KMS-11 (cell line): ENCODE measurements around the gene RAB34.
"Not testable (repeated sequence)": the region's sequence is repeated elsewhere in the genome, so short reads cannot be mapped to it uniquely, and the experiment has no call there.

ENCODE experiments used
- H2AFZ ChIP-seq: fragments of 200-600 bp; sonication (generic); 2 replicates; pipeline ENCODE4 v1.6.1; 2016; ENCODE audit warnings: antibody characterized with exemption, mixed run types, low read depth
- H3K27ac ChIP-seq: fragments of 200-600 bp; sonication (generic); 2 replicates; pipeline ENCODE4 v1.6.1; 2016; ENCODE audit warnings: mild to moderate bottlenecking, mixed run types
- H3K27me3 ChIP-seq: fragments of 200-600 bp; sonication (generic); 2 replicates; pipeline ENCODE4 v1.6.1; 2017; ENCODE audit warnings: mild to moderate bottlenecking, low read depth, mixed run types, moderate library complexity; ENCODE audit not compliant: insufficient read depth
- H3K36me3 ChIP-seq: fragments of 200-600 bp; sonication (generic); 2 replicates; pipeline ENCODE4 v1.6.1; 2017; ENCODE audit warnings: mild to moderate bottlenecking, mixed run types; ENCODE audit not compliant: insufficient read depth
- H3K4me1 ChIP-seq: fragments of 200-600 bp; sonication (generic); 2 replicates; pipeline ENCODE4 v1.6.1; 2016; ENCODE audit warnings: mild to moderate bottlenecking, low read depth, mixed run types; ENCODE audit not compliant: poor library complexity, severe bottlenecking
- H3K4me2 ChIP-seq: fragments of 200-600 bp; sonication (generic); 2 replicates; pipeline ENCODE4 v1.7.0; 2016; ENCODE audit warnings: mild to moderate bottlenecking, mixed run types
- H3K4me3 ChIP-seq: fragments of 200-600 bp; sonication (generic); IDR thresholded peaks from 2 replicates; pipeline ENCODE4 v1.6.1; 2017; ENCODE audit warnings: low read depth, low read length, mixed read lengths; ENCODE audit not compliant: insufficient read depth
- H3K79me2 ChIP-seq: fragments of 200-600 bp; sonication (generic); 2 replicates; pipeline ENCODE4 v1.6.1; 2016; ENCODE audit warnings: low read depth, mixed run types; ENCODE audit not compliant: insufficient read depth
- H3K9ac ChIP-seq: fragments of 200-600 bp; sonication (generic); 2 replicates; pipeline ENCODE4 v1.6.1; 2016; ENCODE audit warnings: mild to moderate bottlenecking, mixed run types
- H4K20me1 ChIP-seq: fragments of 200-600 bp; sonication (generic); 2 replicates; pipeline ENCODE4 v1.6.1; 2016; ENCODE audit warnings: mild to moderate bottlenecking, mixed run types; ENCODE audit not compliant: insufficient read depth
- TF ChIP-seq, protein P1 (sequence below): fragments of 200-600 bp; sonication (generic); conservative IDR thresholded peaks from 2 replicates; pipeline ENCODE4 v1.6.1; 2017; ENCODE audit warnings: low read depth, mild to moderate bottlenecking, antibody characterized with exemption, low read length, moderate library complexity, mixed read lengths

RAB34 gene

DNA sequence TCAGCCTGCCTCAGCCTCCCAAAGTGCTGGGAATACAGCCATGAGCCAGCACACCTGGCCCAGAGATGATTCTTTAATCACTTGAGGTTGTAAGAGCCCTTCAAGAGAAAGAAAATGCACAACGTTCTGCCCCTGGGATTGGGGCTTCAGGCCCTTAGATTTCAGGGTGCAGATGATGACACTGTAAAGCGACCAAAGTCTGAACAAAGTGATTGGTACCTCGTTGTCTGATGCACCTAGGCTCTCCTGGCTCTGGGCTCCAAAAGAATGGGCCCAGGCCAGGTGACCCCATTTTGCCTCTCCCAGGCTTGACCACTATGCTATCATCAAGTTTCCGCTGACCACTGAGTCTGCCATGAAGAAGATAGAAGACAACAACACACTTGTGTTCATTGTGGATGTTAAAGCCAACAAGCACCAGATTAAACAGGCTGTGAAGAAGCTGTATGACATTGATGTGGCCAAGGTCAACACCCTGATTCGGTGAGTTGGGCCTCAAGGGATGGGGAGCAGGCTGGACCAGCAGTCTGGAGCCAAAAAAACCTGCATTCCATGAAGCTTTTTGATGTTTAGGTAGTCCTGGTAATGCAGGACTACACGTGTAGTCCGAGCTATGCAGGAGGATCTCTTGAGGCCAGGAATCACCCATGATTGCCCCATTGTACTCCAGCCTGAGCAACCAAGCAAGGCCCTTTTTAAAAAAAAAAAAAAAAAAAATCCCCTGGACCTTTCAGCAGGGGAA, 4.9 kb upstream of the RAB34 start:
- Histone ChIP-seq H3K4me2 (peak overlapping the region; percentile 72; the same call in 1 of the 2 replicates), H3K4me1 (peaks cover 55% of the 10 kb centered on the region), H3K9ac (no peak overlapping the region; the same call in 1 of the 2 replicates), H3K79me2 (peaks cover 41% of the 10 kb centered on the region), H2AFZ (no peak overlapping the region), H3K27ac (peak overlapping the region; percentile 31; the same call in 1 of the 2 replicates), H3K4me3 (no peak overlapping the region), H3K27me3 (no peaks in the 10 kb centered on the region), H3K36me3 (peaks cover 25% of the 10 kb centered on the region; the same call in 1 of the 2 replicates), H4K20me1 (0 out of 2 replicates have a peak, but pooled peaks cover 5% of the 10 kb centered on the region)
- TF ChIP-seq, protein P1, sequence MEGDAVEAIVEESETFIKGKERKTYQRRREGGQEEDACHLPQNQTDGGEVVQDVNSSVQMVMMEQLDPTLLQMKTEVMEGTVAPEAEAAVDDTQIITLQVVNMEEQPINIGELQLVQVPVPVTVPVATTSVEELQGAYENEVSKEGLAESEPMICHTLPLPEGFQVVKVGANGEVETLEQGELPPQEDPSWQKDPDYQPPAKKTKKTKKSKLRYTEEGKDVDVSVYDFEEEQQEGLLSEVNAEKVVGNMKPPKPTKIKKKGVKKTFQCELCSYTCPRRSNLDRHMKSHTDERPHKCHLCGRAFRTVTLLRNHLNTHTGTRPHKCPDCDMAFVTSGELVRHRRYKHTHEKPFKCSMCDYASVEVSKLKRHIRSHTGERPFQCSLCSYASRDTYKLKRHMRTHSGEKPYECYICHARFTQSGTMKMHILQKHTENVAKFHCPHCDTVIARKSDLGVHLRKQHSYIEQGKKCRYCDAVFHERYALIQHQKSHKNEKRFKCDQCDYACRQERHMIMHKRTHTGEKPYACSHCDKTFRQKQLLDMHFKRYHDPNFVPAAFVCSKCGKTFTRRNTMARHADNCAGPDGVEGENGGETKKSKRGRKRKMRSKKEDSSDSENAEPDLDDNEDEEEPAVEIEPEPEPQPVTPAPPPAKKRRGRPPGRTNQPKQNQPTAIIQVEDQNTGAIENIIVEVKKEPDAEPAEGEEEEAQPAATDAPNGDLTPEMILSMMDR, result no peak

DNA sequence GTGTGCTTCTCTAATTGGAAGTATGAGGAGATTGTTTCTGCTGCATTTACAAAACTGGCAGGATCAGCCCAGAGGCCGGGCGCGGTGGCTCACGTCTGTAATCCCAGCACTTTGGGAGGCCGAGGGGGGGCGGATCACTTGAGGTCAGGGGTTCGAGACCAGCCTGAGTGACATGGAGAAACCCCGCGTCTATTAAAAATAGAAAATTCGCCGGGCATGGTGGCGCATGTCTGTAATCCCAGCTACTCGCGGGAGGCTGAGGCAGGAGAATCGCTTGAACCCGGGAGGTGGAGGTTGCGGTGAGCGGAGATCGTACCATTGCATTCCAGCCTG, 3.3 kb upstream of the RAB34 start:
- H3K9ac ChIP-seq, result peak overlapping the region; percentile 96
- H3K79me2 ChIP-seq, result peaks cover 41% of the 10 kb centered on the region
- H3K4me1 ChIP-seq, result peaks cover 51% of the 10 kb centered on the region
- H4K20me1 ChIP-seq, H3K27me3 ChIP-seq, H2AFZ ChIP-seq: not testable (repeated sequence)
- H3K4me2 ChIP-seq, result peak overlapping the region; percentile 72
- peaks cover 25% of the 10 kb centered on the region; the same call in 1 of the 2 replicates for H3K36me3 ChIP-seq
- peak overlapping the region; percentile 90 for H3K27ac ChIP-seq
- TF ChIP-seq, protein P1, result 0 out of 2 replicates have a peak, but pooled peaks have one; percentile 29
- H3K4me3 ChIP-seq, result peak overlapping the region; percentile 65

DNA sequence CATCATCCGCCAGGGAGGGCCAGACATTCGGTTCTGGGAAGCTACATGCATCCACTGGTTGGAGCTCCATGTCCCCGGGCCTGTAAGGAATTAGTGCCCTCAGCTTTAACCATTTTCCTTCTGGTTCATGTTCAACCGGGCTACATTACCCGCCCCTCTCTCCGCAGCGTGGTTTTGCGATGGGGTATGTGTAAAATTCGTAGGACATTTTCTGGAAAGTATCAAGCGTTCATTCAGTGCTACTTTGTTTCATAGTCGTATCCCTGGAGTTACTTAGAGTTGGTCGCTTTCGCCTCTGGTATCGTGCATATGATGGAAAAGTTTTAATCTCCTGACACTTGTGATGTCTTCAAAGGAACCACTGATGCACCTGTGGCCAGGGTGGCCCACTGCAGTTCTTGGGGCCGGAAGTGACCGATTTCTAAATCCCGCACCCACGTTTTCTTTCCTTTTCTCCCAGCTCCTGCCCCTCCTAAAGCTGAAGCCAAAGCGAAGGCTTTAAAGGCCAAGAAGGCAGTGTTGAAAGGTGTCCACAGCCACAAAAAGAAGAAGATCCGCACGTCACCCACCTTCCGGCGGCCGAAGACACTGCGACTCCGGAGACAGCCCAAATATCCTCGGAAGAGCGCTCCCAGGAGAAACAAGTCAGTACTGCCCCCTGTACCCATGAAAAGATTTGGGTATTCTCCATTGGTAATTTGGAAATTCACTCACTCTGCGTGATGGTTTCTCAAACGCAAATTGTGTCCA, 2.8 kb upstream of the RAB34 start:
- peaks cover 25% of the 10 kb centered on the region; the same call in 1 of the 2 replicates for H3K36me3 ChIP-seq
- peaks cover 49% of the 10 kb centered on the region for H3K4me1 ChIP-seq
- peak overlapping the region; percentile 90 for H3K27ac ChIP-seq
- H3K4me2 ChIP-seq, result peak overlapping the region; percentile 72
- H4K20me1 ChIP-seq, result 0 out of 2 replicates have a peak, but pooled peaks cover 5% of the 10 kb centered on the region
- TF ChIP-seq, protein P1, result no peak; the same call in 1 of the 2 replicates
- H3K27me3 ChIP-seq, result peaks cover 13% of the 10 kb centered on the region
- peak overlapping the region; percentile 65 for H3K4me3 ChIP-seq
- peaks cover 38% of the 10 kb centered on the region for H3K79me2 ChIP-seq
- no peak overlapping the region for H2AFZ ChIP-seq
- H3K9ac ChIP-seq, result peak overlapping the region; percentile 96

DNA sequence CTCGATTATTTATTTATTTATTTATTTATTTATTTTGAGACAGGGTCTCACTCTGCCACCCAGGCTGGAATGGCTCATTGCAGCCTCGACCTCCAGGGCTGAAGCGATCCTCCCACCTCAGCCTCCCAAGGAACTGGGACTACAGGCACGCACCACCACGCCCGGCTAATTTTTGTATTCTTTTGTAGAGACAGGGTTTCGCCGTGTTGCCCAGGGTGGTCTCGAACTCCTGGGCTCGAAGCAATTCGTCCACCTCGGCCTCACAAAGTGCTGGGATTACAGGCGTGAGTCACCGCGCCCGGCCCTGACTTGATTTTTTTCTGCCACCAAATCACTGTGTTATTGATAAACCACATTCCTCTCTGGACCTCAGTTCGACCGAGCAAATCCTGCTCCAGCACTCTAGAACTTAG, 1.4 kb upstream of the RAB34 start:
- Histone ChIP-seq H3K79me2 (peaks cover 36% of the 10 kb centered on the region), H3K4me1 (peaks cover 35% of the 10 kb centered on the region), H3K4me3 (no peak overlapping the region), H2AFZ (peak overlapping the region; percentile 86), H3K4me2 (peak overlapping the region; percentile 86), H3K27ac (peak overlapping the region; percentile 90), H3K9ac (peak overlapping the region; percentile 96), H3K36me3 (peaks cover 20% of the 10 kb centered on the region; the same call in 1 of the 2 replicates), H4K20me1 (0 out of 2 replicates have a peak, but pooled peaks cover 5% of the 10 kb centered on the region), H3K27me3 (peaks cover 24% of the 10 kb centered on the region)
- TF ChIP-seq, protein P1, result no peak
